ENCODE data around the gene YWHAH. TPM values are rescaled to one million over a fixed set of nuclear protein-coding genes. Genes with fewer than 3 reads are reported as not detected.

YWHAH gene
- total RNA-seq, 2 experiments from 2014 or later: 113 to 145 TPM

- intact Hi-C loops (cut with micrococcal nuclease; ENCODE audit: unreplicated experiment): no loop called here
- DNase-seq (ENCODE audit: low spot score): no peak
- CTCF ChIA-PET (ENCODE audit: unreplicated experiment): no interaction called here
- Histone ChIP-seq H2AFZ (ENCODE audit: low read length) (no peak overlapping the region), H3K27ac (ENCODE audit: low read depth, low read length, poor library complexity, severe bottlenecking) (no peak overlapping the region), H3K4me3 (ENCODE audit: low read depth, low read length, poor library complexity, severe bottlenecking) (no peak overlapping the region), H3K9me3 (ENCODE audit: low read length) (no peaks in the 10 kb centered on the region), H3K4me2 (ENCODE audit: low read length) (no peak overlapping the region), H3K9me2 (ENCODE audit: insufficient read depth, low read length) (no peaks in the 10 kb centered on the region), H3K36me3 (ENCODE audit: insufficient read depth, low read length) (peaks cover 14% of the 10 kb centered on the region), H3K79me2 (ENCODE audit: insufficient read depth, low read depth, low read length) (no peaks in the 10 kb centered on the region), H3K4me1 (ENCODE audit: insufficient read depth, low read length, poor library complexity, severe bottlenecking) (no peaks in the 10 kb centered on the region), H4K20me1 (ENCODE audit: insufficient read depth, low read length) (0 out of 2 replicates have a peak, but pooled peaks cover 1% of the 10 kb centered on the region)
- POLR2A ChIA-PET: interaction anchor here (0.5 kb wide), 1 partner anchor 593 kb away, joined by 6 read pairs; no protein-coding TSS in a partner anchor
- no TSS peak for BruUV-seq (replicated peaks)
- no peak for TF ChIP-seq CTCF (conservative IDR thresholded peaks at IDR 0.05; ENCODE audit: low read length)
- no peak for TF ChIP-seq EZH2phosphoT487 (IDR thresholded peaks at IDR 0.05; ENCODE audit: borderline replicate concordance, low read depth, low read length)
Observed at GRCh38 chr22:31962387-31963125, 18.2 kb downstream of the YWHAH start.

- DNase-seq (ENCODE audit: low spot score): no peak
- no peaks in the 10 kb centered on the region for H3K9me3 ChIP-seq (ENCODE audit: low read length)
- no TSS peak for BruUV-seq (replicated peaks)
- H3K4me1 ChIP-seq (ENCODE audit: insufficient read depth, low read length, poor library complexity, severe bottlenecking): peaks cover 15% of the 10 kb centered on the region
- no peaks in the 10 kb centered on the region for H3K79me2 ChIP-seq (ENCODE audit: insufficient read depth, low read depth, low read length)
- H3K4me3 ChIP-seq (ENCODE audit: low read depth, low read length, poor library complexity, severe bottlenecking): no peak overlapping the region
- ChIA-PET POLR2A (interaction anchor here (1.1 kb wide), 1 partner anchor 306 kb away, joined by 3 read pairs; the partner anchor contains the start of gene PISD), CTCF (ENCODE audit: unreplicated experiment) (no interaction called here)
- no peak overlapping the region for H3K27ac ChIP-seq (ENCODE audit: low read depth, low read length, poor library complexity, severe bottlenecking)
- H3K4me2 ChIP-seq (ENCODE audit: low read length): no peak overlapping the region
- H3K9me2 ChIP-seq (ENCODE audit: insufficient read depth, low read length): no peaks in the 10 kb centered on the region
- H3K36me3 ChIP-seq (ENCODE audit: insufficient read depth, low read length): no peaks in the 10 kb centered on the region
- no peak overlapping the region for H2AFZ ChIP-seq (ENCODE audit: low read length)
- H4K20me1 ChIP-seq (ENCODE audit: insufficient read depth, low read length): no peaks in the 10 kb centered on the region
- intact Hi-C loops (cut with micrococcal nuclease; ENCODE audit: unreplicated experiment): no loop called here
- TF ChIP-seq EZH2phosphoT487 (IDR thresholded peaks at IDR 0.05; ENCODE audit: borderline replicate concordance, low read depth, low read length) (no peak), CTCF (conservative IDR thresholded peaks at IDR 0.05; ENCODE audit: low read length) (no peak)
Observed at GRCh38 chr22:31968022-31968421, 23.7 kb downstream of the YWHAH start.
